Spleen (tissue), 7 donors: ENCODE data around the gene NPVF.

Experiments
- CTCF ChIP-seq, 11 experiments: fragments of 200-600 bp in 7 of 11; fragments of 450-650 bp in 4 of 11; sonication (generic) in 4 of 11; IDR thresholded peaks in 8 of 11; conservative IDR thresholded peaks in 3 of 11; 1 replicate in 7 of 11; 2 replicates in 4 of 11; pipeline versions ENCODE4 v1.4.0 to v1.8.0; 2016 to 2021; ENCODE audit warnings: antibody characterized with exemption in 11 of 11, inconsistent platforms in 4 of 11, mild to moderate bottlenecking in 1 of 11
- POLR2A ChIP-seq, 3 donors: fragments of 450-650 bp; IDR thresholded peaks; one replicate each; pipeline ENCODE4 v1.5.1; 2017; ENCODE audit warnings: antibody characterized with exemption in 3 of 3, mild to moderate bottlenecking in 1 of 3
- POLR2AphosphoS5 ChIP-seq, 3 donors: sonication (generic); formaldehyde crosslinking; IDR thresholded peaks; one replicate each; pipeline ENCODE4 v1.5.1; 2017; ENCODE audit warnings: antibody characterized with exemption in 3 of 3
- donor health status: DM: no; HTN: no; CAD: no; lungs with moderate emphysema.
- donor health status: DM: no; HTN: no; CAD: no.
- donor health status: DM: no; HTN: no; CAD: no.

- no peak for TF ChIP-seq CTCF (IDR thresholded peaks at IDR 0.05 in 8 of 11, conservative IDR thresholded peaks at IDR 0.05 in 3 of 11)
- no peak for TF ChIP-seq POLR2A (IDR thresholded peaks at IDR 0.05)
- no peak for TF ChIP-seq POLR2AphosphoS5 (IDR thresholded peaks at IDR 0.05)
Measured at GRCh38 chr7:25256333-25256819, 28.1 kb upstream of the NPVF start.
